OCI-LY1 (cell line): Measurements from ENCODE around the gene SCAPER.

Source experiments
- EZH2 ChIP-seq: fragments of 200-600 bp; sonication (generic), shearing (Covaris generic); IDR thresholded peaks from 2 replicates; pipeline ENCODE4 v1.8.0; 2017; ENCODE audit warnings: borderline replicate concordance, mixed run types, mild to moderate bottlenecking, antibody characterized with exemption, low read length, moderate library complexity, mixed read lengths
- TF ChIP-seq, protein P1 (sequence below): fragments of 200-600 bp; sonication (generic), shearing (Covaris generic); IDR thresholded peaks from 2 replicates; pipeline ENCODE4 v1.5.1; 2017; ENCODE audit warnings: mild to moderate bottlenecking, antibody characterized with exemption, low read length, moderate library complexity, mixed read lengths

- TF ChIP-seq, protein P1, sequence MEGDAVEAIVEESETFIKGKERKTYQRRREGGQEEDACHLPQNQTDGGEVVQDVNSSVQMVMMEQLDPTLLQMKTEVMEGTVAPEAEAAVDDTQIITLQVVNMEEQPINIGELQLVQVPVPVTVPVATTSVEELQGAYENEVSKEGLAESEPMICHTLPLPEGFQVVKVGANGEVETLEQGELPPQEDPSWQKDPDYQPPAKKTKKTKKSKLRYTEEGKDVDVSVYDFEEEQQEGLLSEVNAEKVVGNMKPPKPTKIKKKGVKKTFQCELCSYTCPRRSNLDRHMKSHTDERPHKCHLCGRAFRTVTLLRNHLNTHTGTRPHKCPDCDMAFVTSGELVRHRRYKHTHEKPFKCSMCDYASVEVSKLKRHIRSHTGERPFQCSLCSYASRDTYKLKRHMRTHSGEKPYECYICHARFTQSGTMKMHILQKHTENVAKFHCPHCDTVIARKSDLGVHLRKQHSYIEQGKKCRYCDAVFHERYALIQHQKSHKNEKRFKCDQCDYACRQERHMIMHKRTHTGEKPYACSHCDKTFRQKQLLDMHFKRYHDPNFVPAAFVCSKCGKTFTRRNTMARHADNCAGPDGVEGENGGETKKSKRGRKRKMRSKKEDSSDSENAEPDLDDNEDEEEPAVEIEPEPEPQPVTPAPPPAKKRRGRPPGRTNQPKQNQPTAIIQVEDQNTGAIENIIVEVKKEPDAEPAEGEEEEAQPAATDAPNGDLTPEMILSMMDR, result no peak
- no peak for TF ChIP-seq EZH2
These were observed 152.6 kb downstream of the SCAPER start for GRCh38 chr15:76752549-76752948.
